HL-60 (cell line): Measurements from ENCODE around the gene CTIF.

Experiments
- DNase-seq, 2 experiments: peaks; one replicate each; pipeline ENCODE4 v3.0.0-alpha.2; 2010 to 2020; ENCODE audit warnings: low read depth in 1 of 2, low spot score in 1 of 2
- H3K27ac ChIP-seq: fragments of 250-450 bp; sonication (Bioruptor Pico); replicated peaks from 2 replicates; pipeline ENCODE4 v1.5.1; 2020; ENCODE audit warnings: mild to moderate bottlenecking, moderate library complexity
- H3K27me3 ChIP-seq: fragments of 250-450 bp; sonication (Bioruptor Pico); 2 replicates; pipeline ENCODE4 v1.5.1; 2021; ENCODE audit warnings: mild to moderate bottlenecking, moderate library complexity; ENCODE audit not compliant: insufficient read depth, poor library complexity, severe bottlenecking
- H3K4me3 ChIP-seq: replicated peaks from 2 replicates; pipeline ENCODE4 v1.5.1; 2011; ENCODE audit warnings: mild to moderate bottlenecking, control low read depth, low read length; ENCODE audit not compliant: insufficient read depth
- GABPA ChIP-seq: IDR thresholded peaks from 2 replicates; pipeline ENCODE4 v1.6.1; 2012; ENCODE audit warnings: low read depth
- POLR2AphosphoS5 ChIP-seq: IDR thresholded peaks from 2 replicates; pipeline ENCODE4 v1.6.1; 2012; ENCODE audit warnings: low read depth
- SPI1 ChIP-seq: IDR thresholded peaks from 2 replicates; pipeline ENCODE4 v1.6.1; 2012; ENCODE audit warnings: low read depth, mild to moderate bottlenecking, borderline replicate concordance
- TF ChIP-seq, protein P1 (sequence below): IDR thresholded peaks from one replicate; pipeline ENCODE4 v1.5.1; 2011; ENCODE audit warnings: low read length, control low read depth, inconsistent platforms; ENCODE audit not compliant: insufficient read depth
- TF ChIP-seq, protein P2 (sequence below): IDR thresholded peaks from 2 replicates; pipeline ENCODE4 v1.6.1; 2012; ENCODE audit warnings: low read depth; ENCODE audit not compliant: insufficient replicate concordance

The CTIF gene

GRCh38 chr18:48676756-48677368 lies 138.0 kb downstream of the CTIF start:
- H3K27me3 ChIP-seq: no peaks in the 10 kb centered on the region
- no peak overlapping the region for H3K4me3 ChIP-seq
- H3K27ac ChIP-seq: peak overlapping the region; percentile 86
- TF ChIP-seq, protein P1, sequence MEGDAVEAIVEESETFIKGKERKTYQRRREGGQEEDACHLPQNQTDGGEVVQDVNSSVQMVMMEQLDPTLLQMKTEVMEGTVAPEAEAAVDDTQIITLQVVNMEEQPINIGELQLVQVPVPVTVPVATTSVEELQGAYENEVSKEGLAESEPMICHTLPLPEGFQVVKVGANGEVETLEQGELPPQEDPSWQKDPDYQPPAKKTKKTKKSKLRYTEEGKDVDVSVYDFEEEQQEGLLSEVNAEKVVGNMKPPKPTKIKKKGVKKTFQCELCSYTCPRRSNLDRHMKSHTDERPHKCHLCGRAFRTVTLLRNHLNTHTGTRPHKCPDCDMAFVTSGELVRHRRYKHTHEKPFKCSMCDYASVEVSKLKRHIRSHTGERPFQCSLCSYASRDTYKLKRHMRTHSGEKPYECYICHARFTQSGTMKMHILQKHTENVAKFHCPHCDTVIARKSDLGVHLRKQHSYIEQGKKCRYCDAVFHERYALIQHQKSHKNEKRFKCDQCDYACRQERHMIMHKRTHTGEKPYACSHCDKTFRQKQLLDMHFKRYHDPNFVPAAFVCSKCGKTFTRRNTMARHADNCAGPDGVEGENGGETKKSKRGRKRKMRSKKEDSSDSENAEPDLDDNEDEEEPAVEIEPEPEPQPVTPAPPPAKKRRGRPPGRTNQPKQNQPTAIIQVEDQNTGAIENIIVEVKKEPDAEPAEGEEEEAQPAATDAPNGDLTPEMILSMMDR: peak; percentile 65
- TF ChIP-seq POLR2AphosphoS5: no peak
- DNase-seq: peak in 1 of 2 experiments; percentile 82

GRCh38 chr18:48678237-48679115 lies 139.6 kb downstream of the CTIF start:
- TF ChIP-seq, protein P1: no peak
- no peak for TF ChIP-seq SPI1
- TF ChIP-seq, protein P2, sequence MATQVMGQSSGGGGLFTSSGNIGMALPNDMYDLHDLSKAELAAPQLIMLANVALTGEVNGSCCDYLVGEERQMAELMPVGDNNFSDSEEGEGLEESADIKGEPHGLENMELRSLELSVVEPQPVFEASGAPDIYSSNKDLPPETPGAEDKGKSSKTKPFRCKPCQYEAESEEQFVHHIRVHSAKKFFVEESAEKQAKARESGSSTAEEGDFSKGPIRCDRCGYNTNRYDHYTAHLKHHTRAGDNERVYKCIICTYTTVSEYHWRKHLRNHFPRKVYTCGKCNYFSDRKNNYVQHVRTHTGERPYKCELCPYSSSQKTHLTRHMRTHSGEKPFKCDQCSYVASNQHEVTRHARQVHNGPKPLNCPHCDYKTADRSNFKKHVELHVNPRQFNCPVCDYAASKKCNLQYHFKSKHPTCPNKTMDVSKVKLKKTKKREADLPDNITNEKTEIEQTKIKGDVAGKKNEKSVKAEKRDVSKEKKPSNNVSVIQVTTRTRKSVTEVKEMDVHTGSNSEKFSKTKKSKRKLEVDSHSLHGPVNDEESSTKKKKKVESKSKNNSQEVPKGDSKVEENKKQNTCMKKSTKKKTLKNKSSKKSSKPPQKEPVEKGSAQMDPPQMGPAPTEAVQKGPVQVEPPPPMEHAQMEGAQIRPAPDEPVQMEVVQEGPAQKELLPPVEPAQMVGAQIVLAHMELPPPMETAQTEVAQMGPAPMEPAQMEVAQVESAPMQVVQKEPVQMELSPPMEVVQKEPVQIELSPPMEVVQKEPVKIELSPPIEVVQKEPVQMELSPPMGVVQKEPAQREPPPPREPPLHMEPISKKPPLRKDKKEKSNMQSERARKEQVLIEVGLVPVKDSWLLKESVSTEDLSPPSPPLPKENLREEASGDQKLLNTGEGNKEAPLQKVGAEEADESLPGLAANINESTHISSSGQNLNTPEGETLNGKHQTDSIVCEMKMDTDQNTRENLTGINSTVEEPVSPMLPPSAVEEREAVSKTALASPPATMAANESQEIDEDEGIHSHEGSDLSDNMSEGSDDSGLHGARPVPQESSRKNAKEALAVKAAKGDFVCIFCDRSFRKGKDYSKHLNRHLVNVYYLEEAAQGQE: no peak
- TF ChIP-seq POLR2AphosphoS5: no peak
- no peak for TF ChIP-seq GABPA
- Histone ChIP-seq H3K4me3 (no peak overlapping the region), H3K27ac (no peak overlapping the region), H3K27me3 (no peaks in the 10 kb centered on the region)
- no peak for DNase-seq

GRCh38 chr18:48679236-48679635 lies 140.4 kb downstream of the CTIF start:
- Histone ChIP-seq H3K27ac (no peak overlapping the region), H3K4me3 (no peak overlapping the region), H3K27me3 (no peaks in the 10 kb centered on the region)
- DNase-seq: no peak
- no peak for TF ChIP-seq POLR2AphosphoS5
- TF ChIP-seq, protein P1: no peak
- no peak for TF ChIP-seq GABPA
- TF ChIP-seq SPI1: no peak
- TF ChIP-seq, protein P2: no peak
